Renal cortical epithelial cell (primary cell): Measurements from ENCODE around the gene CIDEC. TPM values are rescaled to one million over a fixed set of nuclear protein-coding genes. Genes with fewer than 3 reads are reported as not detected.
"Not testable (repeated sequence)": the region's sequence is repeated elsewhere in the genome, so short reads cannot be mapped to it uniquely, and the experiment has no call there.

Experiments
- DNase-seq: peaks from one replicate; pipeline ENCODE4 v3.0.0-alpha.2; 2011; ENCODE audit warnings: low read depth
- total RNA-seq: library from RNA; depleted of rRNA; stranded (reverse); fragments of >200 nt; gene quantifications from 2 replicates; pipeline ENCODE4 v1.2.3, GENCODE V29; 2014

CIDEC gene
- total RNA-seq, 1 donor from 2014 or later, result 0.10 TPM

DNA sequence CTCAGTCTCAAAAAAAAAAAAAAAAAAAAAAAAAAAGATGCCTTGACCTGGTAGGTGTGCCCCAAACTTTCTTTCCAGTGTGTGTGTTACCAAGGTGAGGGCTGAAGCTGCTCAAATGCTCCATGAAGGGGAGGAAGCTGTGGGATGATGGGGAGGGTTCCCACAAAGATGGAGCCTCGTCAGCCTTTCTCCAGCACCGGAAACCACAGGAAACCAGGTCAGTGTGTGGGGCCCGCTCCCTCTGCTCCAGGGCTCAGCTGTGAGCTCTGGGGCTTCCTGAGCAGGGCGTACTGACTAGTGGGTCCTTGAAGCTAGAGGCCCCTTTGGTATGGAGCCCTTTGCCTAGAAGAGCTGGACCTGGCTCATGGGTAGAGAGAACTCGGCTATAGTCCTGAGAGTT lies 21.9 kb upstream of the CIDEC start:
- DNase-seq, result no peak

GRCh38 chr3:9900965-9901415 lies 20.9 kb upstream of the CIDEC start:
- DNase-seq, result not testable (repeated sequence)

DNA sequence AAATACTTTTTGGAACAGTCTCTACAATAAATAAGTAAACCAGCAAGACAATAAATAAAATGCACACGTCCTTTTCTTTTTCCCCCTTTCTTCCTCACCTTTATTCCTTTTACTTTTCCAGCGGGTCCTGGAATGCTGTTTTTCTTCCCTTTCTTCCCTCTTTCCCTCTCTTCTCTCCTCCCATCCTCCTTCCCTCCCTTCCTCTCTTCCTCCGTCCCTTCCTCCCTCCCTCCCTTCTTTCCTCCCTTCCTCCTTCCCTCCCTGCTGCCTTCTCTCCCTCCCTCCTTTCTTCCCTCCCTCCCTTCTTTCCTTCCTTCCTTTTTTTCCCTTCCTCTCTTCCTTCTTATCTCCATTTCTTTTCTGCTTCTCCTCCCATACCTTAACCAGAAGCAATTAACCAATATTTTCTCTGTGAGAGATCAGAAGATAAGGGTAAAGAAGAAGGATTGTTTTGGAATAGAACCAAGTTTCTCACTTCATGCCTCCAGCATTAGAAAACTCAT lies 19.3 kb upstream of the CIDEC start:
- no peak for DNase-seq

GRCh38 chr3:9898467-9899241 lies 18.6 kb upstream of the CIDEC start:
- peak; percentile 38 for DNase-seq

- peak; percentile 98 for DNase-seq
Measured at GRCh38 chr3:9897408-9898372, 17.6 kb upstream of the CIDEC start.

DNA sequence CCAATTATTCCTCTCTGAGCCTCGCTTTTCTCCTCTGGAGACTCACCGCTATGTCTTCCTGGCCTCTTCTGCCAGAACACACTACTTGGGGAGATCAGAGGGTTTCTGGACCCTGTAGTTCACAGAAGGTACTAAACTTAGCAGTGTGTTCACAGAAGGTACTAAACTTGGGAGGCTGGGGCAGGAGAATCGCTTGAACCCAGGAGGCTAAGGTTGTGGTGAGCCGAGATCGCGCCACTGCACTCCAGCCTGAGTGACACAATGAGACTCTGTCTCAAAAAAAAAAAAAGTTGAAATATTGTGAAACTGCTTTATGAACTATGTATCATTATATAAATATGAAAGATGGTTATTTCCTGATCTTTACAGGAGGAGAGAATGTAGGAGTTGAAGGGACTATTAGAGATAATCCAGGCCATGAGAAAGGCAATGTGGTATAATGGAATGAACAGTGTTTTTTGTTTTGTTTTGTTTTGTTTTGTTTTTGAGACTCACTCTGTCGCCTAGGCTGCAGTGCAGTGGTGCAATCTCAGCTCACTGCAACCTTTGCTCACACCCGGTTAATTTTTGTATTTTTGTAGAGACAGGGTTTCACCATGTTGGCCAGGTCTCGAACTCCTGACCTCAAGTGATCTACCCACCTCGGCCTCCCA lies 16.8 kb upstream of the CIDEC start:
- peak; percentile 78 for DNase-seq

- DNase-seq, result not testable (repeated sequence)
Measured at GRCh38 chr3:9895715-9896114, 15.7 kb upstream of the CIDEC start.

DNA sequence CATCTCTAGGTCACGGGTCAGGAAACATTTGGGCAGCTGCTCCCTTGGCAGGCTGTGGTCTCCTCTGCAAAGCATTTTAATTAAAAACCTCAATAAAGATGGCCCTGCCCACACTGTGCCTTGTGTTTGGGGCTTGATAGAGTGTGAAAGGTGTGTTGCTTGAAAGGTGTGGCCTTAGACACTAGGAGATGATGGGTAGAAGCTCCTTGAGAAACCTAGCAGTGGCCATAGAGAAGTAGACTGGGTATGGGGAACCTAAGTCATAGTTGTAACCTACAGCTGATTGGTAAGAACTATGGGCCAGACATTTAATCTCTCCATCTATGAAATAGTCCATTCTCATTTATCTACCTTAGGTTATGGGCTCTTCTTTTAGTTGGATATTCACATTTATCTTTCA lies 13.7 kb upstream of the CIDEC start:
- no peak for DNase-seq

- no peak for DNase-seq
Measured at GRCh38 chr3:9891072-9891622, 11.1 kb upstream of the CIDEC start.

GRCh38 chr3:9890249-9891071 lies 10.4 kb upstream of the CIDEC start, which contains the start of gene JAGN1:
Gene JAGN1 (plus strand): TSS chr3:9890610. CDS start chr3:9890723, 113 bp downstream.
- DNase-seq, result peak; percentile 57

- no peak for DNase-seq
Measured at GRCh38 chr3:9889405-9889804, 9.4 kb upstream of the CIDEC start.

- DNase-seq, result no peak
Measured at GRCh38 chr3:9888540-9888939, 8.5 kb upstream of the CIDEC start.

DNA sequence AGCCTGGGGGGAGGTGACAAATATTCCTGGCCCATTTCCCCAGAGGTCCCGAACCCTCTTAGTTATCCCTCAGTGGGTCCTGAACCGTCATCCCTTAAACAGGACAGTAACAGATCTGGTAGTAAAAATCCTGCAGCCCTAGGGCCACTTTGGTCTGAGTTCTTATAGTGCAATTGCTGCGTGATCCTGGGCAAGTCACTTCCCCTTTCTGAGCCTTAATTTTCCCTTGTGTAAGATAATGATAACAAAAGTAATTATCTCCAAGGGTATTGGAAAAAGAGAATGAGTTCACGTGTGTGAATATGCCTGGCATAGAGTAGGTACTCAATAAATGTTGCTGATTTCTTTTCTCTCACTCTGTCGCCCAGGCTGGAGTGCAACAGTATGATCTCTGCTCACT lies 7.4 kb upstream of the CIDEC start:
- DNase-seq, result no peak

DNA sequence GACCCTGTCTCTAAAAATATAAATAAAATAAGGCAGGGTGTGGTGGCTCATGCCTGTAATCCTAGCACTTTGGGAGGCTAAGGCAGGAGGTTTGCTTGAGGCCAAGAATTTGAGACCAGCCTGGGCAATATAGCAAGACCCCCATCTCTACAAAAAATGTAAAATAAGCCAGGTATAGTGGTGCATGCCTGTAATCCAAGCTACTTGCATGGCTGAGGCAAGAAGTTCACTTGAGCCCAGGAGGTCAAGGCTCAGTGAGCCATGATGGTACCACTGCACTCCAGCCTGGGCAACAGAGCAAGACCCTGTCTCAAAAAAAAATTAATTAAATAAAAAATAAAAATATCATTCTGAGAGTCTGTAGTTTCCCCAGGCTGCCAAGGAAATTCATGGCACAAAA lies 6.3 kb upstream of the CIDEC start:
- no peak for DNase-seq

DNA sequence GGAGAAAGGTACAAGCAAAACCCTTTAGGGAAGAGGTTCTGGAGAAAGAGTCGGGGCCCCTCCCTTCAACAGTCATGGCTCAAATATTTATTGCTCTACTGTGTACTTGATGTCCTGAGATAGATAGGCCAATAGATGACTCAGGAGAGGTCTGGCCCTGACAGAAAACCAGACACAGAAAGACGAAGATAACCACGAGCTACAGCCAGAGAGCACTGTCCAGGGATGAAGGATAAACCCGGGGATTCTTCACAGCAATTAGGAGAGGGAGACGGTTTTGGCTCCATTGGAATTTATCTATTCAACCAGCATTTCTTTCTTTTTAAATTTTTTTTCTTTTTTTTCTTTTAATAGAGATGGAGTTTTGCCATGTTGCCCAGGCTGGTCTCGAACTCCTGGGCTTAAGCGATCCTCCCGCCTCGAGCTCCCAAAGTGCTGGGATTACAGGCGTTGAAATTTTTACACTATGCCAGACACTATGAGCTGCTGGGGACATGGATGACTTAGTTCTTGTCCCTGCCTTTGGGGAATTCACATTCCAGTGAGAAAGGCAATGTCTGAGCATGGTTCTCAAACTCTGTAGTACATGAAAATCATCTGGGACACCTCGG lies 4.6 kb upstream of the CIDEC start:
- peak; percentile 82 for DNase-seq

DNA sequence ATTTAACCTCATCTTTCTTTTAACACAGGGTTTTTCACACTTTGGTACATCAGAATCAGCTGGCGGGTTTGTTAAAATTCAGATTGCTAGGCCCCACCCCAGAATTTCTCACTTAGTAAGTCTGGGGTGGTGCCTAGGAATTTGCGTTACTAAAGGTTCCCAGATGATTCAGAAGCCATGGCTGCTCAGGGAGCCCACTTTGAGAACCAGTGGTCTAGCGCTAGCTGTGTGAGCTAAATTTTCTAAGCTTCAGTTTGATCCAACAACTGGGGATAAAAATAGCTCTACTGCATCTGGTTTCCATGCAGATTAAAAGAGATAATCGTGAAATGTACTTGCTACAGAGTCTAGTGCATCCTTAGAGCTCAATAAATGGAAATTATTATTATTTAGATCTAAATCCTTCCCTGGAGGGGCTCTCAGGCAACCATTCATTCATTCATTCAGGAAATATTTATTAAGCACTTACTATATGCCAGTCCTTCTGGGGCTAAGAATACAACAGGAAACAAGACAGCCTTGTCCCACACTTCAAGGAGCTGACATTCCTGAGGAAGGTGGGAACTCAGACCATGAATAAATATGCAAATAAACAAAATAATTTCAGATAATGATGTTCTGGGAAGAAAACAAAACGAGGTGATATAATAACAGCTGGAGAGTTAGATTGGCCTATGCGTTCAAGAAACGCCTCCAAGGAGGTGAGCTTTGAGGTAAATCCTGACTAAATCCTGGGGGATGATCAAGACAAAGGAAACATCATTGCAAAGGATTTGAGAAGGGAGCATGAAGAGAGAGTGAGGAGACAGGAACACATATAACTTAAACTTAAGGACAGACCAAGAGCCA lies 3.9 kb upstream of the CIDEC start:
- no peak for DNase-seq

GRCh38 chr3:9881441-9881840 lies 1.4 kb upstream of the CIDEC start:
- DNase-seq, result no peak

DNA sequence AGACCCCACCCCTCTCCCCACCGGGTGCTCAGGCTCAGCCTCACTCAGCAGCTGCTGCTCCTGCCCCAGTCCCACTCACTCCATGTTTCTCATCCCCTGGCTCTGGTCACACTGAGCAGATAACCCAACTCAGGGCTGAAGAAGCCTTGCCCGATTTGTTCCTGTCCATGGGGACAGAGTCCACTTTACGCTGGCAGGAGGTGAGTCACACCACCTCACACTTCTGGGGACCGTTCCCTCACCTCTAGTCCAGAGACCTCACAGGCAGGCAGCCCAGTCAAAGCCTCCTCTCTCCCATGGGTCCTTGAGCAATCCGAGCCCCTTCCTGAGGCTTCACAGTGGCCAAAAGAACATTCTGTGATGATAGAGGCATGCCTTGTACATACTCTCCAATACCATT lies 1.4 kb downstream of the CIDEC start:
- peak; percentile 46 for DNase-seq

GRCh38 chr3:9876991-9877390 lies 3.1 kb downstream of the CIDEC start:
- no peak for DNase-seq
